ENCODE data around the gene INSC. TPM values are rescaled to one million over a fixed set of nuclear protein-coding genes. Genes with fewer than 3 reads are reported as not detected.

Gene INSC
- total and polyA plus RNA-seq, 2 of the 8 experiments (the other 6 are each of a cell fraction or from before 2014, with no cell fraction given) = 0.58 to 0.59 TPM

DNA sequence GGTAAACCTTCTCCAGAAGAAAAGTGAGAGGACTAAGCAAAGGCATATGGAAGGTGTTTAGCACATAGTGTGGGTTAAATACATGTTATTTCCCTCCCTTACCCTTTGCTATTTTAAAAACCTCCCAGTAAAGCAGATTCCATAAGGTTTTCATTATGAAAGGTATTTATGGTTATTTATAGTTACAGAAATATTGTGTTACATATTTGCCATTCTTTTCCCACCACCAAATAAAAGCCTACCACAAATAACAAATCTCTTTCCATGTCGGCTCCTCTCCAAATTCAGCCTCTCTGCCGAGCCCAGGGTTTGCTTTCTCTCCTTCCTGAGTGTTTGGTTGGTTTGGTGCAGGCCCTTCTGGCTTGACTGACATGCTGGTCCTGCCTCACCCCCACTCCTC is 64.4 kb downstream of the INSC start:
- Histone ChIP-seq H3K27me3 (replicated peaks in 1 of 4; ENCODE audit: control insufficient read depth in 3 of 4, extremely low read depth in 1 of 4, insufficient read depth in 3 of 4, low read length in 3 of 4) (no peaks in the 10 kb centered on the region), H4K5ac (ENCODE audit: insufficient read length, low read depth, low read length) (no peak overlapping the region), H3K27ac (ENCODE audit: low read depth, low read length) (no peak overlapping the region), H2BK5ac (ENCODE audit: low read depth, low read length) (no peak overlapping the region), H3K23me2 (ENCODE audit: low read depth, low read length) (no peaks in the 10 kb centered on the region; the same call in 1 of the 2 replicates), H2AK5ac (ENCODE audit: low read depth, low read length) (no peak overlapping the region), H3K4me1 (replicated peaks in 1 of 4; ENCODE audit: control insufficient read depth in 3 of 4, insufficient read depth in 4 of 4, low read length in 3 of 4) (no peaks in the 10 kb centered on the region), H3K4ac (replicated peaks; ENCODE audit: insufficient read length, low read depth, low read length) (no peak overlapping the region), H2BK15ac (ENCODE audit: low read length) (no peak overlapping the region), H4K8ac (ENCODE audit: extremely low read depth, insufficient read depth, low read length) (no peak overlapping the region), H3K23ac (ENCODE audit: insufficient read length) (no peak overlapping the region), H3K9ac (replicated peaks in 1 of 4; ENCODE audit: extremely low read depth in 1 of 4, low read depth in 3 of 4, low read length in 3 of 4) (no peak overlapping the region), H3K4me2 (ENCODE audit: insufficient read depth in 1 of 2, low read depth in 2 of 2, low read length in 2 of 2) (no peak overlapping the region), H3K14ac (ENCODE audit: insufficient read length) (no peak overlapping the region), H2AFZ (ENCODE audit: low read length) (no peak overlapping the region), H3K79me2 (ENCODE audit: control insufficient read depth in 1 of 2, insufficient read depth in 2 of 2, low read length in 2 of 2) (no peaks in the 10 kb centered on the region), H3K18ac (ENCODE audit: extremely low read depth, low read length) (no peak overlapping the region), H4K91ac (replicated peaks; ENCODE audit: insufficient read length, low read length) (no peak overlapping the region), H4K20me1 (replicated peaks in 1 of 2; ENCODE audit: control insufficient read depth in 1 of 2, insufficient read depth in 2 of 2, low read length in 2 of 2) (no peaks in the 10 kb centered on the region), H3K9me3 (ENCODE audit: insufficient read depth in 2 of 2, low read depth in 1 of 2, low read length in 1 of 2) (no peaks in the 10 kb centered on the region), H3K79me1 (ENCODE audit: low read depth, low read length) (no peaks in the 10 kb centered on the region), H3K36me3 (ENCODE audit: control insufficient read depth in 2 of 4, insufficient read depth in 4 of 4, low read length in 3 of 4) (no peaks in the 10 kb centered on the region), H2BK20ac (ENCODE audit: low read length) (no peak overlapping the region), H3K56ac (replicated peaks; ENCODE audit: insufficient read length, low read depth, low read length) (no peak overlapping the region), H2BK12ac (ENCODE audit: low read depth, low read length) (no peak overlapping the region), H3K4me3 (ENCODE audit: extremely low read depth in 1 of 4, insufficient read depth in 2 of 4, low read depth in 3 of 4, low read length in 4 of 4) (no peak overlapping the region), H2BK120ac (replicated peaks; ENCODE audit: low read depth, low read length) (no peak overlapping the region)
- ChIA-PET POLR2A (ENCODE audit: partially characterized antibody) (no interaction called here), CTCF (ENCODE audit: partially characterized antibody) (interaction anchor here (0.8 kb wide), 1 partner anchor 78 kb away, joined by 3 read pairs; no protein-coding TSS in a partner anchor)
- WGBS, 2 experiments (ENCODE audit: extremely low coverage in 1 of 2, insufficient coverage in 1 of 2, insufficient read length in 1 of 2, insufficient replicate concordance in 2 of 2, low coverage in 1 of 2, low lambda C conversion rate in 2 of 2, missing lambda C conversion rate in 1 of 2) = 77% methylated on average over 2 of the region's 2 CpGs; no CpG with 5 or more reads in 1 of the 2 experiments
- TF ChIP-seq, protein P1, sequence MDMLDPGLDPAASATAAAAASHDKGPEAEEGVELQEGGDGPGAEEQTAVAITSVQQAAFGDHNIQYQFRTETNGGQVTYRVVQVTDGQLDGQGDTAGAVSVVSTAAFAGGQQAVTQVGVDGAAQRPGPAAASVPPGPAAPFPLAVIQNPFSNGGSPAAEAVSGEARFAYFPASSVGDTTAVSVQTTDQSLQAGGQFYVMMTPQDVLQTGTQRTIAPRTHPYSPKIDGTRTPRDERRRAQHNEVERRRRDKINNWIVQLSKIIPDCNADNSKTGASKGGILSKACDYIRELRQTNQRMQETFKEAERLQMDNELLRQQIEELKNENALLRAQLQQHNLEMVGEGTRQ (IDR thresholded peaks at IDR 0.05; ENCODE audit: low read length) = no peak
- TF ChIP-seq HDAC2 (IDR thresholded peaks at IDR 0.05; ENCODE audit: borderline replicate concordance in 1 of 2, low read depth in 2 of 2, low read length in 2 of 2) = no peak
- no peak for TF ChIP-seq CHD1 (IDR thresholded peaks at IDR 0.05; ENCODE audit: low read depth, low read length)
- FAIRE-seq (no peak), DNase-seq (ENCODE audit: low read depth in 1 of 2, low spot score in 2 of 2) (no peak)
